Activated CD4-positive, alpha-beta T cell treated with anti-CD3 and anti-CD28 coated beads, Interleukin-2, Interleukin-4, amounts not matched to agents 100 ng/mL and 50 ng/mL, durations not matched to agents 16 hours and 8 hours (primary cell): ENCODE results near the gene C8A.

ENCODE experiments used
- DNase-seq: peaks from one replicate; pipeline ENCODE4 v3.0.0-alpha.2; 2020; ENCODE audit warnings: low spot score

C8A gene

DNA sequence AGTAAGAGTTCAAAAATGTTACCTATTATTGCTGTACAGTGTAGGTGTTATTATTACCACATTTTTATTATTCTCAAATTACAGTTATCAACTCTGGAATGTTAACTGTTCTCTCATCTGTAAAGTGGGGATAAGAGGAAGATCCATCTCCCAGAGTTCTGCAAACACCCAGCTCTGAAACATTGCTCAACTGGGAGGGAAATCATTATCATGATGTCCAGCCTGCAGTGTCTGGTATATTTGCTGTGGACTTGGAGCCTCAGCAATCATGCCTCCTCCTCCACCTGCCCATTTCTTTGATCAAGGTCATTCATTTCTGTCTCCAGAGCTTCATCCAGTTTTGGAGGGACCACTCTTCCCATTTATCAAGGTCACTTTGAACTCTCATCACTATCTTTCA, 39.4 kb downstream of the C8A start:
- no peak for DNase-seq

DNA sequence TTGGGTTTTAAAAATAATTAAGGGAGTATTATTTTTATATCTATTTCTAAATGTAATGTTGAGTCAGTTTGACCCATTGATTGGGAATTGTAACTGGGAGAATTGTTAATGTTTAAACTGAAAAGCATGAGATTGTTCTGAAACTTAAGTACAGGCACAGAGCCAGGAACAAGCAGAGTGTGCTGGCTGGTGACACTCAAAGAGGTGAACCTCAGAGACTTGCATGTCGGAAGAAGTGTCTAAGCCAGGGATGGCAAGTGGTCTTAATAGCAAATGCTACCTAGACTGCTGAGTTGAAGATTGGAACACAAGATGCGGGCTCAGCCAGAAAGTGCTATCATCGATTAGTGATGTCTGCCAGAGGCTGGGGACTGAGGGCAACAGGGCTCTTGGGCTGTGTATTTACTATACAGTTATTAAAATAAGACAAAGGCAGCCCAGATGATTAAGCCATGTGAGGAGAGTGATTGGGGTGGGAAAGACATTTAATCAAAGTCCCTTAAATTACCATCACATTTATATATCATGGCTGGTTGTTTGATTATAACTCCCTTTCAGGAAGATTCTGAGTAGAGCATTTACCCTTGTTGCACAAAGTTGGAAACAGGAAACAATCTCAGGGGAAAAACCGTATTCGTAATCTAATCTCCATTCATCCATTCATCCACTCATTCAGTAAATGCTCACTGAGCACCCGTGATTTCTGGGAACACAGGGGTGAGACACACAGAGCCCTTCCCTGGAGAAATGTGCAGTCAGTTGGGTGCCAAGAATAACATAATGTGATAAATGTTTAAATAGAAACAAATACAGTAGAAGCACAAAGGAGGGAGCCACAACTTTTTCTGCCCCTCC, 42.8 kb downstream of the C8A start:
- DNase-seq: no peak

DNA sequence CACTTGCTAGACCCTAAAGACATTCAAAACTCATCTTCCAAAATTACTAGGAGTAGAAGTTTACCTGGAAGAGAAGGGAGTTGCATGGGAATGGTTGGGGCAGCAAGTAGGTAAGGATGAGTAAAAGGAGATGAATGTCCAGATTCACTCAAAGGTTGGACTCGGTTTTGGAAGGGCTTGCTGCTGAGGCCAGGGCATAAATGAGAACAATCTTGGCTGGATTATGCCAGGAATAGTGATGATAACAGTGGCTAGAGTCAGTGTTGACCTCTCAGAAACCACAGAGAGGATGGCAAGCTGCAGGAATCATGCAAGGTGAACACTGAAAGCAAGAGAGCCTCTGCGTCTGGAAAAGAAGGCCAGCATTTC, 43.4 kb downstream of the C8A start:
- DNase-seq: no peak

DNA sequence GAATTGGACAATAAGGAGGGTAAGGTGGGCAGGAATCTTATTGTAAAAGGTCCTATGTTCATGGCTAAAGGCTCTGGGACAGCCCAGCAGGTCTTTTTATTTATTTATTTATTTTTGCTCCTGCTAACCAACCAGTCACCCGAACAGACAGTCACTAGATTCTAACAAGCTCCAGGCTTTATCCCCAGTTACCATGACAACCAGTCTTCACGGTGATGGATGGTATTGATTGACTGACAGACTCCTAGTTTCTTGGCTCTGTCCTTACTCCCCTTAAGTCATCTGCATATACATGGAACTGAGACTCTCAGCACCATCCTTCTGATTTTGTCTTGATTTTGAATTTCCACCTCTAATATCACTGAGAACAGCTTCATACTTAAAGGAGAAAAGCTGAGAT, 44.3 kb downstream of the C8A start:
- no peak for DNase-seq

DNA sequence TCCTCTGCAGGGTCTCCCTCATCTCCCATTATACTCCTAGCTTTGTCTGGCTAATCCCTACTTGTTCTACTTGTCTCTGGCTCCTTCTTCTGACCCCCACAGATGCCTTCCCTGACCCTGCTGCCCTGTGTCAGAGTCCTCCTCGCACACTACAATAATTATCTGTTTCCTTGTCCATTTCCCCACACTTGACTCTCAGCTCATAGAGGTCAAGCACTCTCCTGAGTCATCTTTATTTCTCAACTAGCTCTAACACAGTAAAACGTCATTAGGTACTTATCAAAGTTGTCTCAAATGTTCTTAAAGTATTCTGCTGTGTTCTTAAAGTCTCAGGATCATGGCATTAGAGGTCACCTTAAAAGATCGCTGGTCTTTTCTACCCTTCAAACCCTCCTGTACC, 47.1 kb downstream of the C8A start:
- no peak for DNase-seq

DNA sequence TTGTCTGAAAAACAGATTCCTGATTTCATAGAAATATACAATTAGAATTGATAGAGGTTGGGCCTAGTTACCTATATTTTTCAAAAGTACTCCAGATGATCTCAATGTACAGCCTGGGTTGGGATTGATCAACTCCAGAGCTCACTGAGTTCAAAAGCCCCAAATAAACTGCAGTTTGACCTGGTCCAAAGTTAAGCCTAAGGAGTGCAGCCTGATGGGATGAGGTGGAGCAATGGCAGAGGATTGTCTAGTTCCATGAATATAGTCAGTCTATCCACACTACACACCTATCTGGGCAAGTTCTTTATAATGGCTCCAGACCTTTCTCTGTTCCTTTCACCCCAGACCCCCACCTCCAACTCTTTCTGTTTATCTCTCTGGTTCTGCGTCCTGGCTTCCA, 49.2 kb downstream of the C8A start:
- no peak for DNase-seq

DNA sequence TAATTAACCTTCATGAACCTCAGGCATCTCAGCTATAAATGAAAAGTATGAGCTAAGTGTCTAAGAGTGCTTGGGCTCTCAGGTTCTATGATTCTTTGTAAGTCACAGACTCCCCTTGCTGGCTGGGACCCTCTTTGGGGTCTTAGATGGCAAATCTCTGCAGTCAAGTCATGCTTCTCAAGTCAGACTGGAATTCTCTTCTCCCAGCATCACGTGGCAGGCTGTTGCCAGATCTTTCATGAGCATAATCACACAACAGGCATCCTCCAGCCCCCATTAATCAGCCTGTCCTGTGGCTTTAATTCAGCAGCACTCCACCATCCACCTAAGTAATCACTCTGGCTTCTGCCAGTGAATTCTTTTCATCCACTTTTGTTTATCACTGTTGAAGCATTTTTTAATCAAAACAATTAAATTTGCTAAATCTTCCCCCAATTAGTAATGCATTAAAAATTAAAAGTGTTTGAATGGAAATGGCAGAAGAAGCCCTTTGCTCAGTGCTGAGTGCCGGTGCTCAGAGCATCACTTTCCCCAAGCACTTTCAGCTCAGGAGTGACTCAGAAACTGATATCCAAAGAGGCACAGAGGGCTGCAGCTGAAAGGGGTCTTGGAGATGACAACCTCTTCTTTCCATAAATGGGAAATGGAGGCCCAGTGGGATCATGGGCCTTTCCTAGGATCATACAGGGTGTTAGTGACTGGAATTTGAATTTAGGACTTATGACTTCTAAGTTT, 50.2 kb downstream of the C8A start:
- no peak for DNase-seq

DNA sequence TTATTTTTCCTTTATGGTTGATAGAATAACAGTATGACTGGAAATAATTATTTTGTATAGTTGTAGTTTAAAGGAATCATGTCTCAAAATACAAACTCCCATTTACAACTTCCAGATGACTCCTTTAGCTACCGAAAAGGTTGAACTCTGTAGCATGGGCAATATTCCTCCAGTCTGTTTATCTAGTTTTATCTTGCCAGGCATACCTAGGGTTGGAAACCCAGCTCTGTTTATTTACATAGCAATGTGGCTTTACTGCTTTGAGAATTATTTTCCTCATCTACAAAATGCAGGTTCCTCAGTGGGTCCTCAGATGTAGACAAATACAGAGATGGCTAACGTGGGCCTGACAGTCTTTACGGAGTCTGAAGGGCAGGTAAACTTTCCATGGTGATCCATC, 51.1 kb downstream of the C8A start:
- DNase-seq: no peak

DNA sequence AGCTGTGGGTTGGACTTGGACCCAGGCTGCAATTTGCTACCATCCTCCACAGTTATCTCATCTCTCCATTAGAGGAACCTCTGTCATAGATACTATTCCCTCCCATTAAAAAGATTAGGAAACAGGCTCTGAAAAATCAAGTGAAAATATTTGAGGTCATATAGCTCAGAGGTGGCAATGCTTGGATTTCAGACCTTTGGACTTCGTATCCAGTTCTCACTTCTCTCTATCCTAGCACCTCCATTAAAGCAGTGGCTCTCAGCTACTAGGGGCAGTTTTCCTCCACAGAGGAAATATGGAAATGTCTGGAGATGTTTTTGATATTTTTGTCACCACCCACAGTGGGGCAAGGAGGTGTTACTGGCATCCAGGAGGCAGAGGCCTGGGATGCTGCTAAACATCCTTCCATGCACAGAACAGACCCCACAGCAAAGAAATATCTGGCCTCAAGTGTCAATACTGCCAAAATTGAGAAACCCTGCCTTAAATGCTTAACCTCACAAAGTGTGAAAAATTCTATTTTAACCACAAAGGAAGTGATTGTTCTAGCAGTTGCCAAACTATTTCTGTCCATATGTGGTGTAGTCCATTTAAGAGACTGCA, 54.1 kb downstream of the C8A start:
- no peak for DNase-seq

DNA sequence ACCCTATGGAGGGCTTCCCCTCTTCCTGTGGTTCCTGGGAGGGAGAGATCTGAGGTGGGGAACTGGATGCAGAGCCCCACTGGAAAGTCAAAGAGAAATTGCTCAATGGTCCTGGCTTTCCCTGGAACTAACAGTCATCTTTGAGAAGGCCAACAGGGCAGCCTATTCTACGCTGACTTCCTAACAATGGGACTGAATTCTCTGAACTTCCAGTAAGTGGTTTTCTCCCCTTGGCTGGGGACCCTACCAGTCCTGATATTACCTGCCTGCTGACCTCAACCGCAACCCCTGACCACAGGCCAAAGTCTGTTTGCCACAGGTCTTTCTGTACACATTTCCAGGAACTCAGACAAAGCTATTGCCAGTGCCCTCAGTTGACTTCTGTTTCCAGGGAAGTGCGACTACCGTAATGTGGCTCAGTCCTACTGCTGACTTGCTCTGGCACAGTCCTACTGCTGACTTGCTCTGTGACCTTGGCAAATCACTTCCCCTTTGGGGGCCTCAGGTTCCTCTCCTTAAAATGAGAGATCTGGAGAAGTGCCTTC, 55.9 kb downstream of the C8A start:
- no peak for DNase-seq

DNA sequence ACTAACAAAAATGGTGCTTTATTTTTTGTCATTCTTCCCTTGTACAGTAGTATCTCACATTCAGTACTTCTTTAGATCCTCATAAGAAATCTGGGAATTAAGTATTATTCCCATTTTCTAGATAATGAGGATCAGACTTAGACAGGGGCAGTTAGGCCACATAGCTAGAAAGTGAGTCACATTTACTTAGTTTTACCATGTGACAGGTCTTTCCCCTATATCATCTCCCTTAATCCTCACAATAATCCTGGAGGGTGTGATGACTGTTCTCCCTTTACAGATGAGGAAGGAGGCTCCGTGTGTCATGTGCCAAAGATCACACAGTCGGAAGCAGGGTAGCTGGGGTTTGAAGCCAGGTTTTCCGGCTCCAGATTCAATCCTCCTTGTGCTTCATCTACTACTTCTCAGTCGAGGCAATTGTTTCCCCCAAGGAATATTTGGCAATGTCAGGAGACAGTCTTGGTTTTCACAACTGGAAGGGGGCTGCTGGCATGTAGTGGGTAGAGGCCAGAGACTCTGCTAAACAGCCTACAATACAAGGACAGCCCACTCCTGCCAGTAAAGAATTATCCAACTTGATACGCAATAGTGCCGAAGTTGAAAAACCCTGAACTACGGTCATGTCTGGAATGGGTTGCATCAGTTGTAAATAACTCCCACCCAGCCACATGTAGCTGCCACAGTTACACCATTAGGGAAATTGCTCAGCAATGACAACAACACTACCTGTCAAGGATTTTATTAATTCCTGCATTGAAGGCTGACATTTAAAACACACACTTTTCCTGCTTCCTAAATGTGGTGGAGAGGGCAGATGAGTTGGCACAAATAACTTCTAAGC, 56.7 kb downstream of the C8A start:
- no peak for DNase-seq

DNA sequence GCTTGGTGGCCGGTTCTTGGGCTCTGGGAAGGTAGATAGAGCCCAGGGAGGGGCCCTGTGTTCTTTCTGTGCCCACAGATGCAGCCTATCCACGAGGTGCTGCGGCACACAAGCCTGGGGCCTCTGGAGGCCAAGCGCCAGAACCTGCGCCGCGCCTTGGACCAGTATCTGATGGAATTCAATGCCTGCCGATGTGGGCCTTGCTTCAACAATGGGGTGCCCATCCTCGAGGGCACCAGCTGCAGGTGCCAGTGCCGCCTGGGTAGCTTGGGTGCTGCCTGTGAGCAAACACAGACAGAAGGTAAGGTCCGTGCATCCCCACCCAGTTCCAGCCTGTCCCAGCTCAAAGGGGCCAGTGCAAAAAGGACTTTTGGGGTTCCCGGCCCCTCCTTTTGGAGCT, 57.7 kb downstream of the C8A start:
- DNase-seq: no peak

DNA sequence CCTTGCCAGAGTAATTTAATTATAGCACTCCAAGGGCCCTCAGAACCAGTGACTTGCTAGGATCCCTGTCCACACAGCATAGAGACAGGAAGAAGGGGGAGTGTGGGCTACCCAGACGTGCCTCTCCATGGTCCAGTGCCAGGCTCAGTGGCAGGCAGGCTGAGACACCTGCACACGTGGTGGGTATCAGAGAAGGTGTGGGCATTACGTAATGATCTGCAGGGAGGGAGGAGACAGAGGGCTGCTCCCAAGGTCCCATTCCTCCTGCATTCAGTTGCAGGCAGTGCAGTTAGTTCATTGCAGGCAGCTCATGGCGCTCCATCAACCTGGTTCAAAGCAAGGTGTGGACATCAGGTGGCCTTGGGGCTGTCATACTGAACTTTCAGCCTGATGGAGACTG, 61.4 kb downstream of the C8A start:
- DNase-seq: no peak

DNA sequence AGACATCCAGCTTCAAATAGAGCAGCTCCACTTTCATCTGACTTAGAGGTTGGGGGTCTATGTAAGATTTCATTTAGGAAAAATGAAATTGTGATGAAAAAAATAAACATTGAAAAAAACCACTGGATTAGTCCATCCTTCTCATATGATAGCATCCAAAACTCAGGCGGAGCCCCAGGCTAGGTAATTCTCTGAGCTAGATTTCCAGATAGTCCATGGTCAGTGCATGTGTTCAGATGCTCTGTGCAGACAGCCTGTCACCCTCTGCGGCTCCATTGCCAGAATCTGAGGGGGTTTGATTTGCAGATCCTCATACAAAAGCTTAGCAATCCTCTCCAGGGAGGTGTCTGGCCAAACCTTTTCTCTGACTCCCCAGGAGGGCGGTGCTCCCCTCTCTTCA, 62.0 kb downstream of the C8A start:
- DNase-seq: no peak

DNA sequence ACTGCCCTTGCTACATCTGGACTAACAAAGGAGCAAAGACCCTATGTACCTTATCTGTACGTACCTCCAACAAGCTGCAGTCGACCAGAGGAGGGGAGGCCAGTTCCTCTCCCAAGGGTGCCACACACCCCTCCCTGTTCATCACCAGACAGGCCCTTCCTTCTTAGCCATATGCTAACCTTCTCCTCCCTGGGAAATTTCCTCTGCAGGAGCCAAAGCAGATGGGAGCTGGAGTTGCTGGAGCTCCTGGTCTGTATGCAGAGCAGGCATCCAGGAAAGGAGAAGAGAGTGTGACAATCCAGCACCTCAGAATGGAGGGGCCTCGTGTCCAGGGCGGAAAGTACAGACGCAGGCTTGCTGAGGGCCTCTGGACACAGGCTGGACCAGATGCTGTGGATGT, 62.8 kb downstream of the C8A start:
- DNase-seq: no peak

DNA sequence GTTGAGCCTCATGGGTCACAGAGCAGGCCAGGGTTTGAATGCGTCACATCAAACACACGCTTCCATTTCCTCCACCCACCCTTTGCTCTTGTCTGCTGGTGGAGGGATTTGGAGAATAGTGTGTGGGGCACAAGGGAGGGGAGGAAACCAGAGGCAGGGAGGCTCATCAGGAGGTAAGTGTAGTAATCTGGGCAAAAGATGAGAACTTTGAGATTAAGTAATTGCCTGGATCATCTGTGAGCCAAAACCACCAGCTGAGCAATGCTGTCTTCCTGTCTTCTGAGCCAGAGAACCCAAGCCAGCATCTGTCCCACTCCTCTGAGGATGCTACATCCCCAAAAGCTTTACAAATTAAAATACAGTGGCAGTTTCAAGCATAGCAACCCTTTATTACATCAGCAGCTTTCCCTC, 66.0 kb downstream of the C8A start:
- no peak for DNase-seq

DNA sequence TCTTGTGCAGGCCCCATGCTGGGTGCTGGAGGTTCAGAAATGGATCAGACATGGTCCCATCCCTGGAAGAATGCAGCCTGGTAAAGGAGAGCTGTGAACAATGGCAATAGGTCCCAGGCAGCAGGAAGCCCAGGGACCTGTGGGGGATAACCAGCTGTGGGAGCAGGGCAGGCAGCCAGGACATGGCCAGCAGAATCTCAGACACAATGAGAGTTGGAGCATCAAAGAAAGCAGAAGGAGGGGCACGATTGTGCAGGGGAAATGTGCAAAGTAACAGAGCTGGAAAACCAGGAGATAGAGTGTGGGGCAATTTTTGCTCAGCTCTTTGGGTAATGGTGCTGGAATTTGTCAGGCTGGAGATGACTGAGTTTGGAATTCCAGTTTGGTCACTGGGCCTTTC, 66.9 kb downstream of the C8A start:
- DNase-seq: no peak

DNA sequence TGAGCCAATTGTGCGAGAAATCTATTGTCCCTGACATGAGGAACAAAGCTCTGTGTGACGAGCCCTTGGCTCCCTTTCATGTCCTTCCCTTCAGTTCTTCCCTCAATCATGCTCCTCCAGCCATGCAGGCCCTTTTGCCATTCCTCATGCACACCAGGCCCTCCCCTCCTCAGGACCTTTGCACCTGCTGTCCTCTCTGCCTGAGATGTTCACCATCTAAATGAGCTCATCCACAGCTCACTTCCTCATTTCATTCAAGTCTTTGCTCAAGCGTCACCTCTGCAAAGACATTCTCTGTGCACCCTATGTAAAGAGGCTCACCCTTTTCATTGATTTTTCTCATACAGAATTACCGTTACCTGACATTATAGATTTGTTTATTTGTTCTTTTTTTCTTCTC, 67.5 kb downstream of the C8A start:
- no peak for DNase-seq

DNA sequence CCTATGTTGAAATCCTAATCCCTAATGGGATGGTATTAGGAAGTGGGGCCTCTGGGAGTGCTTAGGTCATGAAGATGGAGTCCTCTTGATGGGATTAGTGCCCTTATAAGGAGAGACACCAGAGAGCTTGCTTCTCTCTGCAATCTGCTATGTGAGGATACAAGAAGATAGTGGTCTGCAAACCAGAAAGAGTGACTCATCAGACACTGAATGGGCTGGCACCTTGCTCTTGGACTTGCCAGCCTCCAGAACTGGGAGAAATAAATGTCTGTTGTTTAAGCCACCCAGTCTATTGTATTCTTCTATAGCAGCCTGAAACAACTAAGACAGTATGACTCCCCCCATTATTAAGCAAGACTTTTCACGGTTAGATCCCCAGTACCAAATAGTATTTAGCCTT, 67.9 kb downstream of the C8A start:
- DNase-seq: no peak

DNA sequence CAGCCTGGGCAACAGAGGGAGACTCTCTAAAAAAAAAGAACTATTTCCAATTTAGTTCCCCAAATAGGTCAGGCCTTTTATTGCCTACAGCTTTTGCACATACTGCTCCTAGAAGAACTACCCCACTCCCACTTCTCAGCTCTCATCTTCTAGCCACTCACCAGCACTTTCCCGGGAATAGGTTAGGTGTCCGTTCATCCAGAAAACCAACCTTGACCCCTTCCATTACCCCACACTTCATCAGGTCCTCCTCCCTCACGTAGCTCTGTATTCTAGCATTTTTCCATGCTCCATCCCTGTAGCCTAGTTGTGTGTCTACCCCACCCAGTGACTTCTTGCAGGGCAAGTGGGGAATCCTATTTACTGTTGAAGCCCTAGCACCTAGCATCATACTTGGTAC, 68.6 kb downstream of the C8A start:
- no peak for DNase-seq

DNA sequence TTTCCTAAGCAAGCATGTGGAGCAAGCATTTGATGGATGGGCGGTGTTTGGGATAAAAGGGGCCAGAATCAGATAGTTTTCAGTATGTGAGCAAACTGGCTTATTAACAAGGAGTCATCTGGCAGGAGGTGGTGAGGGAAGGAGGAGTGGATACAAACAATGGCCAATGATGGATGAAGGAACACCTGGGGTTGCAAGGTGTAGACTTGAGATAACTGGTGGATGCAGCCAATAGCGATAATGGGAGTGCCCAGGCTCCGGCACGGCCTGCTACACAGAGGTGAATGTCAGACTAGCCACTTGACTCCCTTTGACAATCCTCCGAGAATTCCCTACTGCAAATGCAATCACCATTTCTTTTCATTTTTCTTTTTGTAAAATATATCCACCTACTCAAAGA, 69.5 kb downstream of the C8A start:
- no peak for DNase-seq

DNA sequence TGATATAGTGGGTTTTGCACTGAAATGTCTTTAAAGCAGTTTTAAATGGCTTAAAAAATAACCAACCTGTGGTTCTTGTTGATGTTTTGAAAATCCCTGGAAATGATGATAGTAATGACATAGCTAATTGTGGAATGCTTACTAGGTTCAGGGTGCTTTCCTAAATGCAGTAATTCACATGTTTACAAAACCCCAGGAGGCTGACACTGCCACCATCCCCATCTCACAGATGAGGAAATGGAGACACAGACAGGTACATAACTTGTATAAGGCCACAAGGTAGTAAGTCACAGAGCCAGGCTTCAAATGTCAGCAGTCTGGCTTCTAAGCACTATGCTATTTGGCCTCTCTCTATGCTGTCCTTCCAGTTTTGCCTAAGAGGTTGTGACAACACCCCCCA, 70.6 kb downstream of the C8A start:
- DNase-seq: no peak
